Breast epithelium (tissue), 3 donors: Measurements from ENCODE around the gene RAPH1.

Source experiments
- POLR2A ChIP-seq: fragments of 450-650 bp; IDR thresholded peaks from one replicate; pipeline ENCODE4 v1.6.1; 2016; ENCODE audit warnings: antibody characterized with exemption, mild to moderate bottlenecking, moderate library complexity
- TF ChIP-seq, protein P1 (sequence below), 3 donors: fragments of 450-650 bp; IDR thresholded peaks; one replicate each; pipeline ENCODE4 v1.5.1; 2016 to 2017; ENCODE audit warnings: antibody characterized with exemption in 3 of 3, mild to moderate bottlenecking in 3 of 3, moderate library complexity in 3 of 3

DNA sequence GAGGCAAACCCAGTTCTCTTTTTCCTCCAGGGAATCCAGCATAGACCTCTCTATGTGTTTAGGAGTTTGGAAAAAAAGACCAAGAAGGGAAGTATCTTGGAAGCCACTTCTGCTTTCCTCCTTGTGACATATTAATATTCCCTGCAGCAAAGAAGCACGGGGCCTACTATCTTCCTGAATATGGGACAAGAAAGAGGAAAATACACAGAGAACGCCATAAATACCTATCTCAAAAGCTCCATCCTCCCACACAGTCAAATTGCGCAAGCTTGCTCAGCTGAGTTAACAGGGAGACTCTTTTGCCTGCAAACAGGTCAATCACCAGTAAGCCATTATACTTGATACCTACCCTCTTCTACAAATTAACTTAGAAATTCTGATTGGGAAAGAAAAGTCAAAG is 16.7 kb upstream of the RAPH1 start:
- TF ChIP-seq, protein P1, sequence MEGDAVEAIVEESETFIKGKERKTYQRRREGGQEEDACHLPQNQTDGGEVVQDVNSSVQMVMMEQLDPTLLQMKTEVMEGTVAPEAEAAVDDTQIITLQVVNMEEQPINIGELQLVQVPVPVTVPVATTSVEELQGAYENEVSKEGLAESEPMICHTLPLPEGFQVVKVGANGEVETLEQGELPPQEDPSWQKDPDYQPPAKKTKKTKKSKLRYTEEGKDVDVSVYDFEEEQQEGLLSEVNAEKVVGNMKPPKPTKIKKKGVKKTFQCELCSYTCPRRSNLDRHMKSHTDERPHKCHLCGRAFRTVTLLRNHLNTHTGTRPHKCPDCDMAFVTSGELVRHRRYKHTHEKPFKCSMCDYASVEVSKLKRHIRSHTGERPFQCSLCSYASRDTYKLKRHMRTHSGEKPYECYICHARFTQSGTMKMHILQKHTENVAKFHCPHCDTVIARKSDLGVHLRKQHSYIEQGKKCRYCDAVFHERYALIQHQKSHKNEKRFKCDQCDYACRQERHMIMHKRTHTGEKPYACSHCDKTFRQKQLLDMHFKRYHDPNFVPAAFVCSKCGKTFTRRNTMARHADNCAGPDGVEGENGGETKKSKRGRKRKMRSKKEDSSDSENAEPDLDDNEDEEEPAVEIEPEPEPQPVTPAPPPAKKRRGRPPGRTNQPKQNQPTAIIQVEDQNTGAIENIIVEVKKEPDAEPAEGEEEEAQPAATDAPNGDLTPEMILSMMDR (IDR thresholded peaks at IDR 0.05) = no peak
- no peak for TF ChIP-seq POLR2A
